NCI-H510A treated with DMSO at 0.1 percent for 48 hours (cell line): Measurements from ENCODE around the gene NR3C2.
"Not testable (repeated sequence)": the region's sequence is repeated elsewhere in the genome, so short reads cannot be mapped to it uniquely, and the experiment has no call there.

ENCODE experiments used
- DNase-seq: peaks from one replicate; lab custom pipeline; 2025; lab: John Stamatoyannopoulos, UW

Gene NR3C2

DNA sequence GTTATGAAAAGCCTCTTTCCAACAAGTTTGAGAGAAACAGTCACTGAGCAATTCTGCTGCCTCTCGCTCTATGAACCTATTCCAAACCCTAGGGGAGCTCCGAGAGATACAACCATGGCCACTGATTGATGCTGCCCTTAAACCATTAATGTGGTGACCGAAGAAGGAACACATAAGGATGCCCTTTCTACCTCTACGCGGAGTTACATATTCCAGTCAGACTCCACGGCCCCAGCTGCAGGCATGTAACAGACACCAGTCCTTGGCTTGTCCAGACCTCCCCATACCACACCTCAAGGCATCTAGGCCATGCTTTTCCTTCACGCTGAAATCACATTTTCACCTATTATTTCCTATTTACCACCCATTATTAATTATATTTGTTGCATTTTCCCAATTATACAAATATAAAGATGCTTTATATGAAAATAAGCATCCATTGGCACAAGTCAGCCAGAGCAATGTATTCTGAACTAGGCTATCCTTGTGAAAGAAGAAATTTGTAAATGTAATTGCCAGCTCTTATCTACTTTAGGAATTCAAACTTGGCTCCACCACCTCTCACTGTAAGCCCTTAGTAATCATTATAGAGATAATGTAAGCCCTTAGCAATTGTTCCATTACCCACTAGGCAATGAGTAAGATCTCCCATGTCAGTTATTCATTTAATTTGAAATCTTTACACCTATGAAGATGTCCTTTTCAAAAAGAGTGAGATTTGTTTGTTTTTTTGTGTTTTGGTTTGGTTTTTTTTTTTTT is 338.4 kb downstream of the NR3C2 start:
- DNase-seq = no peak

DNA sequence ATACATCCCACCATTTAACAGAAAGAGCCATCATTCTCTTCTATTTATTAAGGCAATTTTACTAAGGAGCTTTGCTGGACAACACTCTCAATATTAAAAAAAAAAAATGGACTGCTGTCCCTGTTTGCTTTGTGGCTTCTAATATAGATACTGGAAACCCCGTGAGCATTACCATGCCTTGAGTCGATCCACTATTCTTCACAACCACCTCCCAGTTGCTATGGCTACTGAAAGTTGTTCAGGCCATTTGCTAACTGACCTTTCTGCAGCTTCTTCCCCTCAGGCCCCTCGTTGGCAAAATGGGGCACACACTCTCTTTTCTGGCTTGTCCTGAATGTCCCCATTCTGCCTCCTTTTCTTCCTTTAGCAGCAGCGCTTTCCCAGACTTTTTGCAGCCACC is 340.4 kb downstream of the NR3C2 start:
- DNase-seq = no peak

- no peak for DNase-seq
Observed at GRCh38 chr4:148101235-148101634, 341.0 kb downstream of the NR3C2 start.

DNA sequence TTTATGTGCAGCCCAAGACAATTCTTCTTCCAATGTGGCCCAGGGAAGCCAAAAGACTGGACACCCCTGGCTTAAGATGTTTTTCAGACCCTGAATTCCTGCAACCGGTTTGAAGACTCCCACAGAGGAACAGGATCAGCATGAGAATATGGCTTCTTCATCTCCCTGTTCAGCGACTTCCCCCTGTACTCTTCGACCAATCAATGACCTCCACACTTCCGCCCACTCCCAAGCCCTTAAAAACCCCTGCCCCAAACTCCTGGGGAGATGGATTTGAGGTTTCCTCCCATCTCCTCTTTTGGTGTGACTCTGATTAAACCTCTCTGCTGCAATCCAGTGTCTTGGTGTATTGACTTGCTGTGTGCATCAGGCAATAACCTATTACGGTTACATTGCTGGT is 344.4 kb downstream of the NR3C2 start:
- DNase-seq = no peak

DNA sequence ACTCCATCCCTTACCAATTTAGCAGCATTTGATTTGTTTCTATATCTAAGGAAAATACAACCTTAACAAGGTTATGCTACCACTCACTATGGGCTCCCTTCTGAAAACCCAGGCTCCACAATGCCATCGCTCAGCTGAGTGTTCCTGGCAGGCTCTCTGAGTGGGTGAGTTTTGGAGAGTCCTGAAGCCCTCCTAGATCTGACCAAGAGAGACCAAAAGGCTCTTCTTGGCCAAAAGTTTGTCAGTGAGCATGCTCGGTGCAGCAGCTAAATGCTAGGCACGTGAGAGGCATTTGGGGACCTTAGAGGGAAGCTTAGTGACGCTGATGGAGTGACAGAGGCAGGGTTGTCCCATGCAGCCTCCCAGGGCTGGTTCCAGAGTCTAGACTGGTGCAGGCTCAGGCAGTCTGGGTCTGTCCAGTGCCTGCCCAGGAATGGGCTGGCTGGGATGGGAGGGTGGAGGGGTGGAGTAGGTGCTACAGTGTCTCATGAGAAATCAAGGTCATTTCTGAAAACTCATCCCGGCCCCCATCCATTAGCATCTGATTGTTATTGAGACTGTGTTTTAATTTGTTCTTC is 346.8 kb downstream of the NR3C2 start:
- no peak for DNase-seq

- no peak for DNase-seq
Observed at GRCh38 chr4:148094149-148094548, 348.1 kb downstream of the NR3C2 start.

GRCh38 chr4:148093065-148093464 is 349.1 kb downstream of the NR3C2 start:
- no peak for DNase-seq

DNA sequence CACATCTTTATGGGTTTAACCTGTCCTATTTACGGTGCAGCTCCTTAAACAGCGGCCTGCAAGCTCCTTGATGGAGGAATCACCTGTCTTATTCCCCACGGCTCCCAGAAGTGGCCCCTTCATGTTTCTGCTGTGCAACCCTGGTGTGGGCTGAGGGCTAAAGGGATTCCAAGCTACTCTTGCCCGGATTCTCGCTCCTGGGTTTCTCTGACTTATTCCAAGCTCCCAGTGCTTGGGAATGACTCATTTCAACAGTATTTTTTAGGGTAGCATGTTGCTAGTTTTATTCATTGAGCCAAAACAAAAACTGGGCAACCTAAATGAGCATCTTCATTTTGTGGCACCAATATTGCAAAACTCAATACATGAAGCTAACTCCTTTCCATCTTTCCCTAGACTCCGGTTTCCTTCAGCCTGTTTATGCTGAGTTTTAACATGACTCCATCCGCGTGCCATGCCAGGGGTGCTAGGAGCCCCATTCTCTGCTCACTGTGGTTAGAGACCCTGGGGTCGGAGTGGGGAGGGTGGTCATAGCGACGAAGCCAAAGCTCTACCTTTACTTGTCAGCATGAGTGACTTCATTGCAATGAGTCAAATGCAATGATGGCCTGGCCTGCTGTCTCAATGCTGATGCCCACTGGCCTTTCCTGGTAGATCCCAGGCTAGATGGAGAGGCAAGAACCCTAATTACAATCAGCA is 349.7 kb downstream of the NR3C2 start:
- no peak for DNase-seq

GRCh38 chr4:148091896-148092295 is 350.3 kb downstream of the NR3C2 start:
- DNase-seq = no peak

DNA sequence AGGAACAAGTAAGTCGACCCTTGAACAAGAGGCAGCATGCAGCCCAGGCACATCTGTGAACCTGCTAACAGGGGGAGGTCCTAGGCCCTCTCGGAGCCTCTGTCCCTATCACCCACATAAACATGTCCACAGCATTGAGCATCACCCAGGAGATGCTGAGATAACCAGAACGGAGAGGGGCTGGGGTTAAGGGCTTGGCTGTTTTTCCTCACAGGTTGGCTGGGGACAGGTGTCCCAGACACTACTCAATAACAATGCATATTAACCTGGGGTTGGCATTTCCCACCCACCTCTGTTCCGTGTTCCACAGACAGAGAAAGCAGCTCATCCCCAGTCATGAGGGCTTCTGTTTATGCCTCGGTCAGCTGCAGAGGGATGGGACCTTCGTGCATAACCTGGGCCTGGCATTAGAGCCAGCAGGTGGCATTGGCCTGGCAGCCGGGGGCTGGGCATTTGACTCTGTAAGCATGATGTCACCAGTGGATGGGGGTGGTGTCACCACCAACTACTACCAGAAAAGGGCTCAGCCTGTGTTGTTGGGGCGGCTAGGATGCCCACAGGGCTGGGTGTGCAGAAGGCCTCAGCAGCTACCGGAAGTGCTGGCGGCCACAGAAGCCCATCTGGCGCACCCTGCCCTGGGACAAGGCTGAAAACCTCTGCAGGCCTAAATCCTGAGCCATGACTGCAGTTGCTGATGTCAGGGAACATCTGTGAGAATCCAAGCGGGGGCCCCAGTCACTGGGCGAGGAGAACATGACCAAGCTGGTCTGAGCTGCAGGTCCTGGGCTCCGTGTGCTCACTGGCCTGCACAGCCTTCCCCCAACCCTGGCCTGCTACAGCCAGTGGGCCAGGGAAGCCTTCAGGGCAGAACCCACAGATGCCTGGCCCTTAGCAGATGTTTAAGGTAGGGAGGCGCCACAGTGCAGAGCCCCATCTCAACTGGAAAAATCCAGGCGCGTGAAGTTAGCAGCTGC is 351.4 kb downstream of the NR3C2 start:
- no peak for DNase-seq

GRCh38 chr4:148090029-148090428 is 352.2 kb downstream of the NR3C2 start:
- no peak for DNase-seq

DNA sequence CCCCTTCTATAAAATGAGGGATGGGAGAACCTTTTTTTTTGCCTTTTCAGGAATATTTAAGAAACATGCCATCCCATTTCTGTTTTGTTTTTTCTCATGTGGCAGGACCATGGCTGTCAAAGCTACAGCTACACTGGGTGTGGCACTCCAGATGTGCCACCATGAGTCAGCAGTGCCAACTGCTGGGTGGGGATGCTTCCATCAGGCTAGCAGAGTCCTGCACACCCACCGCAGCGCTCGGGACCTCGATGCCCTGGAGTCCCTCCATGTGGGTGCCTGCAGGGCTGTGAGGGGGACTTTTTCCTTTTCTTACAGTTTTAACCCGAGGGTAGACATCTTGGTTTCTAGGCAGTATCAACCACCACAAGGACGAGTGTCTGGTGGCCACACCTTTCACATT is 352.6 kb downstream of the NR3C2 start:
- no peak for DNase-seq

DNA sequence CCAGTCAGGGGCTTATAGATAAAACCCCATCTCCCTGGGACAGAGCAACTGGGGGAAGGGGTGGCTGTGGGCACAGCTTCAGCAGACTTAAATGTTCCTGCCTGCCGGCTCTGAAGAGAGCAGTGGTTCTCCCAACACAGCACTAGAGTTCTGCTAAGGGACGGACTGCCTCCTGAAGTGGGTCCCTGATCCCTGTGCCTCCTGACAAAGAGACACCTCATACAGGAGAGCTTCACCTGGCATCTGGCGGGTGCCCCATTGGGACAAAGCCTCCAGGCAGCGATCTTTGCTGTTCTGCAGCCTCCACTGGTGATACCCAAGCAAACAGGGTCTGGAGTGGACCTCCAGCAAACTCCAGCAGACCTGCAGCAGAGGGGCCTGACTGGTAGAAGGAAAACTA is 359.1 kb downstream of the NR3C2 start:
- not testable (repeated sequence) for DNase-seq

GRCh38 chr4:148081745-148082144 is 360.5 kb downstream of the NR3C2 start:
- DNase-seq = no peak

- DNase-seq = no peak
Observed at GRCh38 chr4:148081267-148081666, 360.9 kb downstream of the NR3C2 start.

DNA sequence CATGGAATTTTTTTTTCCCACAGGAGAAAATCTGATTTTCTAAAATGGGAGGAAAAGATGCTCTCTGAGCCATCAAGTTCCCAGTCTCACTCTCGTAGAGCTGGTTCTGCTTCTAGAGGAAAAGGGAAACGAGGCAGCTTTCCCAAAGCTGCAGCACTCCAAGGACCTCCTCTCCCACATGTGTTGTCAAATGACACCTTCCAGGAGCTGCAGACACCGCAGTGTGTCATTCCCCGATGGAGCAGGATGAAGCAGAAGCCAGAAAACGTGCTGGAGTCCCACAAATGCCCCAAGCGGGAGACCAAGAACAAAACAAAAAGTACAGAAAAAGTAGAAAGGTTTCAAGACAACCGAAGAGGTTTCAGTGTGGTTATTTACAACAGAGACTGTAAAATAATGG is 362.3 kb downstream of the NR3C2 start:
- no peak for DNase-seq

DNA sequence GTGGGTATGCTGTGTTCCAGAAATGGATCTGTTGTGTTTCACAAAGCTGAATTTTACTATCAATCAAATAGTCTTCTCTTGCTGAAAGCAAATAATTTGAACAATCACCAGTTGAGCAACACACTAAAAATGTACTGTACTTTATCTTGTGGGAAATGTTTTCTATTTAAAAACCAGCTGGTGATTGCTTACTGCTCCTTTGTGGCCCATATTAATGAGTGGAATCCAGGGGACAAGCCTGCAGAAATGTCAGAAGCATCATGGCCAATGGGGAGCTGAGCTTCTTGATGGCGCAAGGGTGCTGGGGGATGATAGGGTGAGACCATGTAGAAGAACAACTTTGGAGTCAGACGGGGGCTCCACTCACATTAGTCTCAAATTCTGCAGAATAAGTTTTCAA is 364.2 kb downstream of the NR3C2 start:
- DNase-seq = no peak

DNA sequence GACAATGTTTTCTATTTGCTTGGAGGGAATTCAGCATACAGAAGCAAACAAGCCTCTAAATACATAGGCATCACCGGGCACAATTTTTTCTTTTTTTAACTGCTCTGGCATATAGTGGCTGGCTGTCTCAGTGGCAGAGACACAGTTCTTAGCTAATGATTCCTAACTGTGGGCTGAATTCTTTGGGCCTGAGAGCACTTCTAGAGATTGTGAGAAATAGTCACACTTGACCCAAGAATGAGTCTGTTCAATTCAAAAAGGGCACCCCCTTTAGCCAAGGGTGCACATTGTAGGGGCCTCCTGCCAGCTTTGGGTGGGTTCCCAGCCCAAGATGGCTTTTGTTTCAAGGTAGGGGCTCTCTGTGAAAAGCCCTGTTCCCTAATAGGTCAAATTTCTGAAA is 364.6 kb downstream of the NR3C2 start:
- DNase-seq = no peak

GRCh38 chr4:148076964-148077363 is 365.2 kb downstream of the NR3C2 start:
- no peak for DNase-seq

DNA sequence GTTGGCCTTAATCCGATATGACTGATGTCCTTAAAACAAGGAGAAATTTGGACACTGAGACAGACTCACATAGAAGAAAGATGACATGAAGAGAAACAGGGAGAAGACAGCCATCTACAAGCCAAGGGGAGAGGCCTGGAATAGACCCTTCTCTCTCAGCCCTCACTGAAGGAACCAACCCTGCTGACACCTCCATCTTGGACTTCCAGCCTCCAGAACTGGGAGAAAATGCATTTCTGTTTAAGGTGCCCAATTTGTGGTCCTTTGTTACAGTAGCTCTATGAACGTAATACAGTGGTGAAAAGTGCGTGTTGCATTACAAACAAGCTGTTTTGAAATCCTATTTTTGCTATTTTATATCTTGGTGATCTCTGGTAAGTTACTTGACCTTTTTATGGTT is 366.8 kb downstream of the NR3C2 start:
- no peak for DNase-seq

DNA sequence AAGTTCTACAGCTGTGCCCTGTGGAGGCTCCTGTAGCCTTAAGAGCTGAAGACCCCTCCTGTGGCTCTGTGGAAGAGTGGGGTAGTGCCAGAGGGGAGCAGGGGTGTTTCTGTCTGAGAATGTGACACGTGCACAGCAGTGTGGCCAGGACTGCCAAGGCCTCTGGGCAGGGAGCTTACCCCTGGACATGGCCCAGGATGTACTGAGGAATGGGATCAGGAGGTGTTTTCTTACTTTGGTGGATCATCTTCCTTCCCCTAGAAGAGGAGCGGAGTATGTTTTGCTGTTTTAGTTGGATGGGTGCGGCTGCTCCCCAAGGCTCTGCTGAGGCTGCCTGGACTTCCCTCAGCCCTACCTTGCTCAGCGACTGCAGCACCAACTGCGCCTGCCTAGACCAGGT is 367.8 kb downstream of the NR3C2 start:
- DNase-seq = no peak

- no peak for DNase-seq
Observed at GRCh38 chr4:148073349-148073748, 368.9 kb downstream of the NR3C2 start.
